Ecto neural progenitor cell (in vitro differentiated cells): ENCODE results near the gene TRIM63.

Experiments
- DNase-seq: peaks from one replicate; pipeline ENCODE4 v3.0.0-alpha.2; 2018; ENCODE audit warnings: low spot score

Gene TRIM63

DNA sequence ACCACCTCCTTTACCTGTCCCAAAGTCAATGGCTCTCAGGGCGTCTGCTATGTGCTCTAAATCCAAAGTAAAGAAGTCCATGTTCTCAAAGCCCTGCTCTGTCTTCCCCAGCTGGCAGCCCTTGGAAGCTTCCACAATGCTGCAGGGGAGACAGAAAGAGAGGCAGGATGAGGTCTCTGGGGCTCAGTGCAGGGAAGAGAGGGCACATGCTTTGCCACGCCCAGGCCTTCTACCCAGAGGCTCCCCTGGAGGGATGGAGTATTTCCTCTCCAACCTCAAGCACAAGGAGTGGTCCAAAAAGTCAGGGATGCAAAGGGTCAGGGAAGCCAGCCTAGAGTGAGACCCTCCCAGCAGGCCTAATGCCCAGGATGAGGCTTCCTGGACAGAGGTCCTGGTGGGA is 10.2 kb downstream of the TRIM63 start:
- DNase-seq = no peak

DNA sequence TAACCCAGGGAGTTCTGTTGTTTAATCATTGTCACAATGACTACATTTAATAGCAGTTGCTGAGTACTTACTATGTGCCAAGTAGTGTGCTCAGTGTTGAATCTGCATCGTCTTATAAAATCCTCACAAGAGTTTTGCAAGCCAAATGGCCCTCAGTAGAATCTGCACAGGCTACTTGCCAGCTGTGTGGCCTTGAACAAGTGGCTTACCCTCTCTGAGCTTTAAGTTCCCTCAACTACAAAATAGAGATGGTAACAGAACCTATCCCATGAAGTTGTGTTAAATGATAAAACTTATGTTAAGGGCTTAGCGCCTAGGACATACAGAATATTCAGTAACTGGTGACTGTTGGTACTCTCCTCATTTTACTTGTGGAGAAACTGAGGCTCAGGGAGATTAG is 12.4 kb downstream of the TRIM63 start:
- DNase-seq = no peak

DNA sequence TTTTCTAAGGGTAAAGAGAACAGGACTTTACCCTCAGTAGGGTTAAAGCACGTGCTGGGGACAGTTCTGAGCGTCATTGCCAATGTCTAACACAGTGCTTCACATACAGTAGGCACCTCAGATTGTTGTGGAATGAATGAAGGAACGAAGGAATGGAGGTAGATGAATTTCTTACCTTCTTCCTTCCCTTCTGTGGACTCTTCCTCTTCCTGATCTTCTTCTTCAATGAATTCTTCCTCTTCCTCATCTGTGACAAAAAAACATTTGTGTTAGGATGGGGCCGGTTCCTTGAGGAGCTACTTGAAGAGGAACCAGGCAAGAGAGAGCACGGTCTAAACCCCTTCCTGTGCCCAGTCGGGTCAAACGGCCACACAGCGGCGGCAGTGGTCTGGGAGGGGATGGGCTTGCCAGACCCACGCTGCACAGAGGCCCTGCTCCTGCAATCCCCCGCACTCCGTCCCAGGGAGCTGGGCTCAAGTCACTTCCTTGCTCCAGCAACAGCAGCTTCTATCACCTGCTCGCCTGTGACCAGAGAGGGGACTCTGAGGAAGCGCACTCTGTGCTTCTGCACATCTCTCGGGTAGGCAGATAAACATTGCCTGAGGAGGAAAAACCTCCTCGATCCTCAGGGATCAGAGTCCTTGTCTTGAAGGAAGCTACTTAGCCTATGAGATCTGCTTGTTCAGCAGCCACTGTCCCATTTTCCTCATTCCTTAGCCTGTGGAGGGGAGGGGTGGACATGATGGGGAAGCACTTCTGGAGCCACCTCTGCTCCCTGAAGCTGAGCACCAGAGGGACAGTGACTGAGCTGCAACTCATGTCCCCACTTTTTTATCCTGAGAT is 13.5 kb downstream of the TRIM63 start:
- DNase-seq = no peak

DNA sequence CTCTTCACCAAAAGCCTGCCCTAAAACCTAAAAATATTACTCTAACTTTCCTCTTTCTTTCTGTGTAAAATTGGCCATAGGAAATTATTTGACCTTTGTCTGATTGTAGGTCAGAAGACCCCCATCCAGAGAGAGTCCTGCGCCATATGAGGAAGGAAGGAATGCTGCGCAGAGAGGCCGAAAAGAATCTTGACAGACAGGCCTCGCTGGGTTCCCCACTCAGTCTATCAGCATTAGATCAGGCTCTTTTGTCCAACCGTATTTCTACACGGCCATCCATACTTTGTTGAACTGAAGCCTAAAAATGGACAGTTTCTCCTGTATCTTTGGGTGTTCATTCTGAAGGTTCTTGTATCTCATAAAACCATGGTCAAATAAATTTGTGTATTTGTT is 17.2 kb downstream of the TRIM63 start:
- no peak for DNase-seq

DNA sequence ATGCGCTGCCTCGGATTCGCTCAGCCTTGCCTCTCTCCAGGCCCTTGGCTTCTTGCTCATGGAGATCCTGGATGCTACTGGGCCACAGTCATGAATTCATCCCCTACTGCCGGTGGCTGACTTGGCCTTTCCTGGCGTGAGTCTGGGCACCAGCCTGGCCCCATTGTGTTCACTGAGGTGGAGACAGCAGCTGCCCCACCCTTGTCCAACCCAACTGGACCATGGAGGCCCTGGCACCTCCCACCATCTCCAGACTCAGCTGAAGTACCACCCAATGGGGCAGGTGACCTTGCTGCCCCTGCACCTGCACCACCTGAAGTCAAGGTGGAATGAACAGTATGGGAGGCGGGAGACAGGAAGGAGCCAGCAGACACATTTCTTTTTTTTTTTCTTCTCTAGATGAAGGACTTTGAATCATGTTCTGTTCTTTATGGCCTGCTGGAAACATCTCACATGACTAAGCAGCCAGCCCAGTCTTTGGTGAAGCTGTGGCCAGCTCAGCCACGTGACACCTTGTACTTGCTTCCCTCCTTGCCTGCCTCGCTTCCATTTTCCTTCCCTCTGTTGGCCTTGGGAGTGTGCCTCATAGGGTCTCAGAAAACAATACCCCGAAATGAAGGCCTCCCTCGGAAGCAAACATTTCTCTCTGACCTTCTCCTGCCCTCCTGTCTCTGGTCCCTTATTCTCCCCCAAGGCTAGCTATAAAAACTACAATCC is 17.7 kb downstream of the TRIM63 start:
- no peak for DNase-seq

DNA sequence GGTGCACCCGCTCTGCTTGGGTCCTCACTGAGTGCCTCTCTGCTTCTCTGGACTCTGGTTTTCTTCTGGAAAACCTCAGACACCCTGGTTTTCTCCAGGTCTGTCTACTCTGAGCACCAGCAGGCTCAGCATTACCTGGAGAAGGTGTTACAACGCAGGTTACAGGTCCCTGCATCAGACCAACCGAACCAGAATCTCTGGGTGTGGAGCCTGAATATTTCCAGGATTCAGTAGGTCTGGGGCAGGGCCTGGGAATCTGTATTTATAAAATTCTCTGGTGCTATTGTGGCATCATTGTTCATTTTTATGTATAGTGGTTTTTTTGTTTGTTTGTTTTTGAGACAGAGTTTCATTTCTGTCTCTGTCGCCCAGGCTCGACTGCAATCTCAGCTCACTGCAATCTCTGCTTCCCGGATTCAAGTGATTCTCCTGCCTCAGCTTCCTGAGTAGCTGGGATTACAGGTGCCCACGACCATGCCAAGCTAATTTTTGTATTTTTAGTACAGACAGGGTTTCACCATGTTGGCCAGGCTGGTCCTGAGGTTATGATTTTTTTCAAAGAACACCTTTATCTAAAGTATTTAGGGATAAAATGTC is 20.1 kb downstream of the TRIM63 start:
- no peak for DNase-seq

DNA sequence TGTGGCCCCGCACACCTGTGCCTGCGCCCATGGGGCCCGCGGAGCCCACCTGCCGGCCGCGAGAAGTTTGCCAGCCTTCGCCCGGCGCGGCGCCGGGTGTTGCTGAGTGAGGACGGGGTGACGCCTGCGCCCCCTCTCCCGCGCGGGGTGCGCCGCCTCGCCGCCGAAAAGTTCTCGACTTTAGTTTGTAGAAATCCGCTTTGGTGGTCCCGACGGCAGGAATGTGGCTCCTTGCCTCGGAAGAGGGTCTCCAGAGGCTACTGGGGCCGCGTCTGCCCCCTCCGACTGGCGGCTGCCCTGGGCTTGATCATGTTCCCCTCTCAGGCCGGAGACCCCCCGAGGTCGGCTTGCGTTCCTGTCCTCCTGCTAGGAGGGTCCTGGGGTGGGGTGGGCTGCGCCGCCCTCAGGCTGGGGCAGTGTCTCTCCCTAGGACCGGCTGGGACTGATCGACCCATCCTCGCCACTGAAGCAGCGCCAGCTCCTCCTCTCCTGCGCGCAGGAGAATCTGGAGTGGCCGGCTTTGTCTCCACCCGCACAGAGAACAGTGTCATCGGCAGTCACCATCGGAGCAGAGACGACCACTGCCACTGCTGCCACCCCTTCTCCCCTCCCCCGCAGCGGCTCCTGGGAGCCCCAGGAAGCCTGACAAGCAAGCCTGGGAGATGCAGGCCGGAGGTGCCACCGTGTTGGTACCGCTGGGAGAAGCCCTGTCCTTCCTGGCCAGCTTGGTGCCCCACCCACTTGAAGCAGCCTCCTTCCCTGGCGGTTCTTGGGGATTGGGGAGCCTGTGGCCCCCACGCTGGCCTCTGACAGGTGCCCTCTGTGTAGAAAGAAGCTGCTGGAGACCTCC is 21.0 kb downstream of the TRIM63 start:
- no peak for DNase-seq

DNA sequence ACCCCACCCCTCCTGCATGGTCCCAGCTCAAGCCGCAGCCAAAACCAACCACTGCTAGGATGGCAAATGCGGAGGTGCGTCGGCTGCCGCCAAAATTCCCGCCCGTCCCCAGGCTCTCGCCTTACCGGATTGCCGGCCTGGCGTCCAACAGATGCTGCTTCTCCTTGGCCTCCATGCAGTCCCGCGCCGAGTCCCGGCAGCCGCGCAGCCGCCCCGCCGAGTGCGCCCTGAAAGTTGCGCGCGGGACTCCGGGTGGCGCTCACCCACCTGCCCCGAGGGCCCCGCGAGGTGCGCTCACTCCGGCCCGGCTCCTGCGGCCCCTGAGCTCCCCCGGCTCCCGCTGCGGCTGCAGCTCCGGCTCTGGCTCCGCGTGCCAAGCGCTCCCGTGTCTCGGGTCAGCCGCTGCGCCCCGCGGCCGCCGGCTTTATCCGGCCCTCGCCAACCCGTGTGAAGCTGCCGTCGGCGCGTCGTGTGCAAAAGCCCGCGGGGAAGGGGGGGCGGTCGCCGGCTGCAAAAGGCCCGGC is 21.6 kb downstream of the TRIM63 start, which contains the start of gene SLC30A2:
Gene SLC30A2 (minus strand): TSS at position 397 of the 524 bp plus-strand sequence. CDS start 222 bp downstream, at position 175.
- DNase-seq = peak; percentile 68

DNA sequence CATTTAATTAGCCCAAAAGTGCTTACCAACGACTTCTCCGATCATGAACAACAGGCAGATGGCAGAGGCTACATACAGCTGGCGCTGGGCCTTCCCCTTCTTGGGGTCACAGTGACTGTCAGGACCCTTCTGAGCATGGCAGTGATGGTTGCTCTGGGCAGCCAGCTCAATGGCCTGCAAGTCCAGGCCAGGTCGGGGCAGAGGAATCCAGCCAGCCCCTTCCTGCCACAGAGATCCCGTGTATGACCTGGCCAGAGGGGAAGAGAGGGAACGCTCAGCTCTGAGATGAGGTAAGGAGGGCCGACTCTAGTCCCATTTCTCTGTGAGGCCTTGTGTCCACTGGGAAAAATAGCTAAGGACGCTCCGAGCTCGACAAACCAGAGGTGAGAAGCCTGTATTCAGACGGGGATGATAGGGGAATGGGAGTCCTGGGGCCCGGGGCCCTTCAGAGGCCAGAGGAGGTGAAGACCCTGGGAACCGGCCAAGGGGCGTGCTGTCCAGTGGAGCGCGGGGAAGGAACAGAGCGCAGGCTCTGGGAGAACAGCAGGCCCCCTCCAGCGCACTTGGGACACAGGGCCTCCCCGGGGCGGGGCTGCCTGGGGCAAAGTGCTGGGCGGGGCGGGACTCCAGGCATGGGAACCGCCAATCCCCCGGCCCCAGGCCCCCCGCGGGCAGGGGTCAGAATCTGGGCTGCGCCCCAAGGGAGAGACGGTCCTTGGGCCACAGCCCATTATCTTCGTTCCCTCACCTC is 22.3 kb downstream of the TRIM63 start:
- no peak for DNase-seq

DNA sequence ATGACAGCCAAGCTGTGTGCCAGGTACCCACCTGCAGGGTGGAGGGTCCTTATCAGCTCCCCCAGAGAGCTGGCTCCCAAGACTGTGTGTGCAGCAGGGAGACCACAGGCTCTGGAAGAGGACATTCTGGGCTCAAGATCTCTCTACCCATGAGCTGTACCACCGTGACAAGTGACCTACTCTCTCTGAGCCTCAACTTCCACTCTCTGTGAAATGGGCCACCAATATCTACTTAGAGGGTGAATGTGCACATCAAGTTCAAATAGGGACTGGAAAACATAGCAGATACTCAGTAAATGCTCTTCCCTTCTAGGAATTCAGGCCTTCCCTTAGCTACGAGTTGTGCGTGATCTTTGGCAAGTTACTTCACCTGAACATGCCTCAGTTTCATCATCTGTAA is 23.0 kb downstream of the TRIM63 start:
- no peak for DNase-seq

DNA sequence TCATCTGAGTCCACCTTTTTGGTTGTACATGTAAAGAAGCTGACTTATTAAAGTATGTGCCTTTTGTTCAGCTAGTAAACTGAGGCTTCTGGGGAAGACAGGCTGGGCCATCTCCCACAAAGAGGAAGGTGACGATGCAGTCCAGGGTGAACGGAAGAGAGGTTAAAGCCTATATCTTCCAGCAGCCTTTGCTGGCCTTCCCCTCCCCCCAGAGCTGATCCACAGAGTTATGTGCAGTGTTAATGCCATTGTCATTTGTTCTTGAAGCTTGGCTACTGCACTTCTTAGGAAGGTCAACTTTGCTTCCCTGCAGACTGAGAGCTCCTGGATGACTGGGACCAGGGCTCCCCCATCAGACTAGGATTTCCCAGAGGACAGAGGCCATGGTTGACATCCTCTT is 23.7 kb downstream of the TRIM63 start:
- DNase-seq = no peak

DNA sequence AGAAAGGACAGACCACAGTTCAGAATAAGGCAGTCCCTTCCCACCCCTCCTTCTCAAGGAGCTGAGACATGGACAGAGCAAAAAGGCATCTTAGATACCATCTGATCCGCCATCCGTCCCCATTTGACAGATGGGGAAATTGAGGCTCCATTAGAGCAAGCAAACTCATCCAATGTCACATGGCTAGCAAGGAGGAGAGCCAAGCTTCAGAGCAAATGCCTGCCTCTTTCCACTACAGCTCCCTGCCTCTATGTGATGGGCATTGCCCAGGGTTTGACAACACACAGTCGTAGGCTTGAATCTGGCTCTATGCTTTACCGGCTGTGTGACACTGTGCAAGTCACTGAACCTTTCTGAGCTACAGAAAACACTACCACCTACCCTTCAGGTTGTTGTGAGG is 25.5 kb downstream of the TRIM63 start:
- DNase-seq = no peak

DNA sequence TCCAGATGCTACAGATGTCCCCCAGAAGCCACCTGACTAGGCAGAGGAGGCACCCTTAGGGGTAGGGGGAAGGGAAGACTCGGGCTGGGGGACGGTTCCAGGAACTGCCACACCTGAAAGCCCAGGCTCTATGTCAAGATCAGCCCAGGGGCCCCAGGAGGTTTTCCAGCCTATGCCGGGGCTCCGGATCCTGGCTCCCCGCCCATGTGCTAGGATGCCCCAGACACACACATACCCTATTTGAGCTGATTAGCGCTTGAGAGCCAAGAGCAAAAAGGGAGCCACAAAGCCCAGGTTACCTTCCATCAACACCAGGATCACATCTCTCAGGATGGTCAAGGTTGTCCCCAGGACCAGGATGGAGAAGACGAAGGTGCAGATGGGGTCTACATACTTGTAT is 26.0 kb downstream of the TRIM63 start:
- no peak for DNase-seq

DNA sequence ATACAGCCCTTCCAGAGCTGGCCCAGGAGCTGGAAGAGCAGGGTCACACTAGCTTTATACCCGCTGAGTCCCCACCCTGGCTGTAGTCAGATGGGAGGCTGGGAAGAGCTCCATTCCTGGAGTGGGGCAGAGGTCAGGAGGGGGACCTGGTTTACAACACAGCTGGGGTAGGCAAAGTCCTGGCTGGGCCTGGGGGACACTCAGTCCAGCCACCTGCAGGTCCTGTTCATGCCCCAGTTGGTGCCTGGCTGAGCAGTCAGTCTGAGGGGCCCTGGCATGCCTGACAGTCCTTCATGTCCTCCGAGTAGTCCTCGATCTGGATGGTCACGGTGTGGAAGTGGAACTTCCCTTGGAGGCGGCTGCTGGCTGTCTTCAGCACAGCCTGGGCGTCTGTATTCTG is 28.5 kb downstream of the TRIM63 start:
- DNase-seq = no peak

DNA sequence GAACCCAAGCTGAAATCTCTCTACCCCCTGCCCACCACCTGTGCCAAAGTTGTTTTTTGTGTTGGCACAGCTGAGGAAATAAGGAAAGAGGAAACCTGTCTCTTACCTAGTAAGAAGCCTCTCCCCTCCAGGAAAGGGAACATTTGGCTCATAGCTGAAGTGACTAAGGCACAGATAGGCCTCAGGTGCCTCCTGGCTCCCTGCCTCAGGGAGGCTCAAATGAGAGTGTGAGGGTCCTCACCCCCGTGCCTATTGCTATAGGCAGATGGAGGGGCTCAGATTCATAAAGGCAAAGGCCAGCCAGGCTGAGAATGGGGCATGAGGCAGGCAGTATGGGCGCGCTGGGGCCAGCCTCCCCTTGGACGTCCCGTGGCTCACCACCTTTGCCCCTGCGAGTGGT is 29.0 kb downstream of the TRIM63 start:
- no peak for DNase-seq

DNA sequence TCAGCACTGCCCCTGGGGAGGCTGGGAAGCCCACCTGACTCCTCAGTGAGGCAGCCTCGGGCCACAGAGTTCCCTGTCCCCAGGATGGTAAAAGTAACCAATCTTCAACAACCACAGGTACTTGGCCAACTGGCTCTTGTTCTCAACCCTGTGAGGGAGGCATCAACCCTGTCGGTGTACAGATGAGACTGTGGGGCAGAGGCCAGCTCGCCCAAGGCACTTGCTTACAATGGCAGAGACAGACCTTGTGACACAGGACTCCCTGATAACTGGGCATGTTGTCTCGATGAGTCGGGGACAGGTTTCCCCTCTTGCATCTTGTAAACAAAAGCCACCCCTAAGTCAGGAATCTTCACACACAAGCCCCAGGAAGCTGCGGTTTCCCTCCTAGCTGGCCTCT is 29.5 kb downstream of the TRIM63 start:
- DNase-seq = no peak

DNA sequence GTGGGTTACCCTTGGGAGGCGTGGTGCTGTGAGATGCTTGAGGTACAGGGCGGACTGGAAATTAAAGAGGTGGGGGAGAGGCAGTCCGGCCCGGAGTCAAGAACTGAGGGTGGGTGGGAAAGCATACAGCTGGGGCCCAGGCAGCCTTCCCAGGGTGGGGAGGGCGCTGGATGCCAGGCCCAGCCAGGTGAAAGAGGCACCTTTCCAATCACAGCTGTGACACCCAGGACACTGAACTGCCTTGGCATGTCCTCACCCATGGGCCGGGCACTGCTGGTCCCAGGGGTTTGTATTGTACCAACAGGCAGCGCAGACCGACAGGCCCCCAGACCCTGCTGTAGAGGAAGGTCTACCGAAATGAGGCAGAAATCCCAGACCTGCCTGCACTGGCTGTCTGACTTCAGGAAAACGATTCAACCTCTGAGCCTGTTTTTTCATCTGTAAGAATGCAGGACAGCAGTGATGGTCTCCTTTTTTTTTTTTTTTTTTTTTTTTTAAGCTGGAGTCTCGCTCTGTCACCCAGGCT is 30.6 kb downstream of the TRIM63 start:
- no peak for DNase-seq

DNA sequence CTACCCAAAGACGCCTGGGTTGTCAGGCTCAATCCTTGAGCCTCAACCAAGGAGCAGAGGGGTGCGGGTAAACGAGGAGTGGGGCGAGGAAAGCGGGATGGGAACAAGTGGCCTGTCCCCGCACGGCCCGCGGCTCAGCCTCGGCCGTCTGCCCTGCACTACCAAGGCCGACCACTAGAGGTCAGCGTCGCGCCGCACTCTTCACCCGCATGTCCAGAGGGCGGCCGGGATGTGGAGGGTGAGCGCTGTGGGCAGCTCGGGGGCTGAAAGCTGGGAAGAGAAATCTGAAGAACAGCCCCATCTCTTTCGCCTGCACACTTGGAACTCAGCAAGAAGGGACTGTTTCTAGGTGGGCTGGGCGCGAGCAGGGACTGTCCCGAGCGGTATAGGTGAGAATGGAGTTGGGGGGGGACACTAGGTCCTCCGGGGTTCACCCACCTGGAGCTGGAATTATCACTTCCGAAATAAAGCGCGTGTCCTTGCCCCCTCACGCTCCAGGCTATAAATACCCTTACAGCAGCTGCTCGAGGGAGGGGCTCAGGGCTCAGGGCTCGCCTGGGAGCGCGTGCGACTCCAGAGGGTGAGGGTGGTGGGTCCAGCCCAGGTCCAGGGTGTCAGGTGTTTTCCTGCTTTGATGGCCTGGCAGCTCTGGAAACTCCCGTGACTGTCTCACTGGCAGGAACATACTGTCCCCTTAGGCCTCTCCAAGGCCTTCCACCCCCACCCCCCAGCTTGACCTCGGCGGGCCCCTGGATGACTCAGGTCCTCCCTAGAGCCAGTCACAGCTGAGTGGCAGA is 31.3 kb downstream of the TRIM63 start:
- peak; percentile 94 for DNase-seq

DNA sequence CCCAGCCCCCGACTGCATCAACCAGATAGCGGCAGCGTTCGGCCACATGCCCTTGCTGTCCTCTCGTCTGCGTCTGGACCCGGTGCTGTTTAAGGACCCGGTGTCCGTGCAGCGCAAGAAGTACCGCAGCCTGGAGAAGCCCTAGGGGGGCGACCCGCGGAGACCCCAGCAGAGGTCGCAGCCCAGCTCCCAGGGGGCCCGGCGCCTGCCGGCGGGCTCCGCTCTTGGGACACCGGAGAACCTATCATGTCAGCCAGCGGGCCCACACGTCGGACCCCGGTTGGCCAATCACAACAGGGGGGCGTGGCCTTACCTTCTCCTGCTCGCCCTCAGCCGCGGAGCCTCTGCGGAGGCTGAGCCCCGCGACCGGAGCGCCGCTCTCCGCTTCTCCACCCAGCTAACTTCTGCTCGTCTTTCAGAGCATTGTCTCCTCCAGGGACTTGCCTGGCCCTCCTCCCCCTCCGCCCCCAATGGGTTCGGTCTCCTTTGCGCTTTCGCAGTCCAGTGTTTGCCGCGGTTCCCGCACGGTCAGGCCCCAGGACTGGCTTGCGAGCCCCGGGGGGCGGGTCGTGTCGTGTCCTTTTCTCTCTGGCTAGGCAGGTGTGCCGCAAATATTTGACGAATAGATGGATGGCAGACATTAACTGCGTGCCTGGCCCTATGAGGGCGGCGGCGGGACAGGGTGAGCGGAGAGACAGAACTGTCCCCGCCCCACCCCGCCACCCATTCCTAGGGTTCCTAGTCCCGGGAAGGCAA is 32.0 kb downstream of the TRIM63 start:
- peak; percentile 97 for DNase-seq
